Measurements from ENCODE around the gene KRTAP10-9. TPM values are rescaled to one million over a fixed set of nuclear protein-coding genes. Genes with fewer than 3 reads are reported as not detected.

Gene KRTAP10-9, protein sequence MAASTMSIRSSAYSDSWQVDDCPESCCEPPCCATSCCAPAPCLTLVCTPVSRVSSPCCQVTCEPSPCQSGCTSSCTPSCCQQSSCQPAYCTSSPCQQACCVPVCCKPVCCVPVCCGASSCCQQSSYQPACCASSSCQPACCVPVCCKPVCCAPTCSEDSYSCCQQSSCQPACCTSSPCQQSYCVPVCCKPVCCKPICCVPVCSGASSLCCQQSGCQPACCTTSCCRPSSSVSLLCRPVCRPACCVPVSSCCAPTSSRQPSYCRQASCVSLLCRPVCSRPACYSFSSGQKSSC
- total RNA-seq: not detected in 2 replicates

DNA sequence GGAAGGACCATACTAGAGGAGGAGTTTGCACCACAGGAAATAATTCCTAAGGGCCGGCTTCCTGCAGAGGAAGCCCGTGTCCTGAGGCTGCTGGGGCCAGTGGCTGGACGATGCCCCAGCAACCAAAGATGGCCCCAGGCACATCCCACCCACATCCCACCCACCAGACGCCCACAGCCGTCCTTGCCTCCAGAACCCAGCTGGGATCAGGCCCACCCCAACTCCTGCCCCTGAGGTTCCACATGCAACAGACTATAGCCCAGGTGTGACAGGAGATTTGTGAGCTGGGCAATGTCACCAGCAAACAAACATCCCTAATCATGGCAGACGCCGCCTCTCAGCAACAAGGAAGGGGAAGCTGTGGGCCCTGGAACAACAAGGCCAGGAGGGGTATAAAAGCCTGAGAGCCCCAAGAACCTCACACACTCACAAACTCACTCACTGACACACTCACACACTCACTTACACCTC is at the start of gene KRTAP10-9:
TSS of gene KRTAP10-9 (plus strand) at position 421 of the 471 bp plus-strand sequence. CDS start 79 bp downstream, outside the sequence.

DNA sequence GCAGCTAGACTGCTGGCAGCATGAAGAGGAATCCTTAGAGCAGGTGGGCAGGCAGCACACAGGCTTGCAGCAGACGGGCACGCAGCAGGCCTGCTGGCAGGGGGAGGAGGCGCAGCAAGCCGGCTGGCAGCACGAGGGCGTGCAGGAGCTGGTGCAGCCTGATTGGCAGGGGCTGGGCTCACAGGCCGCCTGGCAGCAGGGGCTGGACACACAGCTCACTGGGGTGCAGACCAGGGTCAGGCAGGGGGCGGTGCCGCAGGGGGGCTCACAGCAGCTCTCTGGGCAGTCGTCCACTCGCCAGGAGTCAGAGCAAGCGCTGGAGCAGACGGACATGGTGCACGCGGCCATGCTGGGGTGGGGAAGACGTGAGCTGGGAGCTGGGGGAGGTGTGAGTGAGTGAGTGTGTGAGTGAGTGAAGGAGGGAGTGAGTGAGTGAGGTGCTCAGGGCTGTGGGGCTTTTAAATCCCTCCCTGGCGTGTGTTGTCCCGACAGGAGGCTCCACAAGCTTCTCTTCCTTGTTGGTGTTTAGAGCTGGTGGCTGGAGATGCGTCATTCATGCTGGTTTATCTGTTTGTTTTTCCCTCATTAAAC is 46.6 kb upstream of the KRTAP10-9 start, which contains the start of gene KRTAP10-5:
TSS of gene KRTAP10-5 (minus strand) at position 374 of the 591 bp plus-strand sequence. CDS start at position 348, 26 bp downstream.

DNA sequence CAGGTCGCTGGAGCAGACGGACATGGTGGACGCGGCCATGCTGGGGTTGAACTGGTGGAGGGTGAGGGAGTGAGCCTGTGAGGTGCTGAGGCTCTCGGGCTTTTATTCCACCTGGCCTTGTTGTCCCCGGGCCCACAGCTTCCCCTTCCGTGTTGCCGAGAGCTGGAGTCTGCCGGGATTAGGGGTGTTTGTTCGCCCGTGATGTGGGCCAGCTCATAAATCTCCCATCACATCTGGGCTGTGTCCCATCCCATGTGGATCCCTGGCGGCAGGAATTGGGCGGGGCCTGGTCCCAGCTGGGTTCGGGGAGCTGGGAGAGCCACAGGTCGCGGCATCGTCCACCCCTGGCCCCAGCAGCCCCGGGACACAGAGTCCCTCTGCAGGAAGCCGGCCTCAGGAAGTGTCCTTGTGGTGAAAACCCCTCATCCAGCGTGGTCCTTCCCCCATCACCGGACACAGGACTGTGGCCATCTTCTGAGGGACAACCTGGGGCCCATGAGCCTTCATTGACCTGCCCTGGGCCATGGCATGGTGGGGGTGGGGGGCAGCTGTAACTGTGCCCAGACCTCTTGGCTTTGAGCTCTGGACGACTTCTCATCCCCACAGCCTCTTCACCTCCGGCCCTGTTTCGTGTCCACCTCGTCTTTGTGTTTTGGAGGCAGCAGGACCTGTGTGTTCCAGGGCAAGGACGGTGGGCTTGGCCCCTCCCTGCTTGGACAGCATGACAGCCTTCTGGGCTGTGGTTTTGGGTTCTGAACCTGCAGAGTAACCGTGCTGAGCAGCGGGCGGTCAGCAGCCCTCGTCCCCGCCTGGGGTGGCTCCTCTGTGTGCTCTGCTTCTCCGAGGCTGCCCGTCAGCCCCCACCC is 34.2 kb upstream of the KRTAP10-9 start, which contains the start of gene KRTAP10-6:
TSS of gene KRTAP10-6 (minus strand) at position 60 of the 866 bp plus-strand sequence. CDS start at position 39, 21 bp downstream.

DNA sequence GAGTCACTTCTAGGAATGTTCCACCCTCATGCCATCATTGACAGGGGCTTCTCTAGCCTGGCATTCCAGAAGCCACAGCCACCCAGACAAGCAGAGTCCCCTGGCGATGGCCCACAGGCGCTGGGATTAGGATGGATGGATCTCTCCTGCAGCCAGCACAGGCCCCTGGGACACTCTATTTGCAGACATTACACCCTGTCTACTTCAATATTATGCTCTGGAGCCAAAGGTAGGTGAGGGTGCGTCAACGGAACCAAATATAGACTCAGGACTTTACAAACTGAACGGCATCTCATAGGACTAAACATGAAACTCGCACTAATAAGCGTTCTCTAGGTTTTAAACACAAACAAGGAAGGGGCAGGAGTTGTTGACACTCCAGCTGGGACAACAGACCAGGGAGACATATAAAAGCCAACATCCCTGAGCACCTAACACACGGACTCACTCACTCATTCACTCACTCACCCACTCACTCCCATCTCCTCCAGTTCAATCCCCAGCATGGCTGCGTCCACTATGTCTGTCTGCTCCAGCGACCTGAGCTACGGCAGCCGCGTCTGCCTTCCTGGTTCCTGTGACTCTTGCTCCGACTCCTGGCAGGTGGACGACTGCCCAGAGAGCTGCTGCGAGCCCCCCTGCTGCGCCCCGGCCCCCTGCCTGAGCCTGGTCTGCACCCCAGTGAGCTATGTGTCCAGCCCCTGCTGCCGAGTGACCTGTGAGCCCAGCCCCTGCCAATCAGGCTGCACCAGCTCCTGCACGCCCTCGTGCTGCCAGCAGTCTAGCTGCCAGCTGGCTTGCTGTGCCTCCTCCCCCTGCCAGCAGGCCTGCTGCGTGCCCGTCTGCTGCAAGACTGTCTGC is 26.5 kb upstream of the KRTAP10-9 start, which contains the start of gene KRTAP10-7:
TSS of gene KRTAP10-7 (plus strand) at position 480 of the 861 bp plus-strand sequence. CDS start at position 505, 25 bp downstream.

DNA sequence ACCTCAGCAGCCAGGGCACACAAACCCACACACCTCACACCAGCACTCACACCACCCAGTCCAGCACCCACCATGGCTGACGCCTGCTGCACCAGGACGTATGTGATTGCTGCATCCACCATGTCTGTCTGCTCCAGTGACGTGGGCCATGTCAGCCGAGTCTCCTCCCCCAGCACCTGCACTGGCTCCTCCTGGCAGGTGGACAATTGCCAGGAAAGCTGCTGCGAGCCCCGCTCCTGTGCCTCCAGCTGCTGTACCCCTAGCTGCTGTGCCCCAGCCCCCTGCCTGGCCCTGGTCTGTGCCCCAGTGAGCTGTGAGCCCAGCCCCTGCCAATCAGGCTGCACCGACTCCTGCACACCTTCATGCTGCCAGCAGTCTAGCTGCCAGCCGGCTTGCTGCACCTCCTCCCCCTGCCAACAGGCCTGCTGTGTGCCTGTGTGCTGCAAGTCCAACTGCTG is 14.8 kb upstream of the KRTAP10-9 start, which contains the start of gene KRTAP10-8:
TSS of gene KRTAP10-8 (plus strand) at position 51 of the 458 bp plus-strand sequence. CDS start at position 73, 22 bp downstream.

DNA sequence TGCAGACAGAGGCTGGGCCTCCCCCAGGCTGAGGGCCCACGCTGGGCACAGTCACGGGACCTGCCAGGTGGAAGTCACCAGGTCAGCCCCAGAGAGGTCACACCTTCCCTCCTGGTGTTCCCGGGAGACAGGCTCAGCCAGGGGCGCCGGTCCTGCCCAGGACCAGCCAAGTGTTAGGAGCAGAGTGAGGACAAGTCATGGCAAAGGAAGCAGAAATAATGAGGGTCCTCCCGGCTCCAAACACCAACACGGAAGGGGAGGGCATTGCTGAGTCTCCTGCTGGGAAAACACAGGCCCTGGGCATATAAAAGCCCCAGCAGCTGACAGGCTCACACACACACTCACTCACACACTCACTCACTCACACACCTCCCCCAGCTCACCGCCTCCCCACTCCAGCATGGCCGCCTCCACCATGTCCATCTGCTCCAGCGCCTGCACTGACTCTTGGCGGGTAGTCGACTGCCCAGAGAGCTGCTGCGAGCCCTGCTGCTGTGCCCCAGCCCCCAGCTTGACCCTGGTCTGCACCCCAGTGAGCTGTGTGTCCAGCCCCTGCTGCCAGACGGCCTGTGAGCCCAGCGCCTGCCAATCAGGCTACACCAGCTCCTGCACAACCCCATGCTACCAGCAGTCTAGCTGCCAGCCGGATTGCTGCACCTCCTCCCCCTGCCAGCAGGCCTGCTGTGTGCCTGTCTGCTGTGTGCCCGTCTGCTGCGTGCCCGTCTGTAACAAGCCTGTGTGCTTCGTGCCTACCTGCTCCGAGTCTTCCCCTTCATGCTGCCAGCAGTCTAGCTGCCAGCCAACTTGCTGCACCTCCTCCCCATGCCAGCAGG is 10.3 kb downstream of the KRTAP10-9 start, which contains the start of gene KRTAP10-10:
TSS of gene KRTAP10-10 (plus strand) at position 339 of the 833 bp plus-strand sequence. CDS start at position 401, 62 bp downstream.

DNA sequence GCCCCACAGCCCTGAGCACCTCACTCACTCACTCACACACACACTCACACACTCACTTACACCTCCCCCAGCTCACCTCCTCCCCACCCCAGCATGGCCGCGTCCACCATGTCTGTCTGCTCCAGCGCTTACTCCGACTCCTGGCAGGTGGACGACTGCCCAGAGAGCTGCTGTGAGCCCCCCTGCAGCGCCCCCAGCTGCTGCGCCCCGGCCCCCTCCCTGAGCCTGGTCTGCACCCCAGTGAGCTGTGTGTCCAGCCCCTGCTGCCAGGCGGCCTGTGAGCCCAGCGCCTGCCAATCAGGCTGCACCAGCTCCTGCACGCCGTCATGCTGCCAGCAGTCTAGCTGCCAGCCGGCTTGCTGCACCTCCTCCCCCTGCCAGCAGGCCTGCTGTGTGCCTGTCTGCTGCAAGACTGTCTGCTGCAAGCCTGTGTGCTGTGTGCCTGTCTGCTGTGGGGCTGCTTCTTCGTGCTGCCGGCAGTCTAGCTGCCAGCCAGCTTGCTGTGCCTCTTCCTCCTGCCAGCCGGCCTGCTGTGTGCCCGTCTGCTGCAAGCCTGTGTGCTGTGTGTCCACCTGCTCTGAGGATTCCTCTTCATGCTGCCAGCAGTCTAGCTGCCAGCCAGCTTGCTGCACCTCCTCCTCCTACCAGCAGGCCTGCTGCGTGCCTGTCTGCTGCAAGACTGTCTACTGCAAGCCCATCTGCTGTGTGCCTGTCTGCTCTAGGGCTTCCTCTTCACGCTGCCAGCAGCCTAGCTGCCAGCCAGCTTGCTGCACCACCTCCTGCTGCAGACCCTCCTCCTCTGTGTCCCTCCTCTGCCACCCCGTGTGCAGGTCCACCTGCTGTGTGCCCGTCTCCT is 19.7 kb downstream of the KRTAP10-9 start, which contains the start of gene KRTAP10-11:
TSS of gene KRTAP10-11 (plus strand) at position 49 of the 856 bp plus-strand sequence. CDS start at position 94, 45 bp downstream.

DNA sequence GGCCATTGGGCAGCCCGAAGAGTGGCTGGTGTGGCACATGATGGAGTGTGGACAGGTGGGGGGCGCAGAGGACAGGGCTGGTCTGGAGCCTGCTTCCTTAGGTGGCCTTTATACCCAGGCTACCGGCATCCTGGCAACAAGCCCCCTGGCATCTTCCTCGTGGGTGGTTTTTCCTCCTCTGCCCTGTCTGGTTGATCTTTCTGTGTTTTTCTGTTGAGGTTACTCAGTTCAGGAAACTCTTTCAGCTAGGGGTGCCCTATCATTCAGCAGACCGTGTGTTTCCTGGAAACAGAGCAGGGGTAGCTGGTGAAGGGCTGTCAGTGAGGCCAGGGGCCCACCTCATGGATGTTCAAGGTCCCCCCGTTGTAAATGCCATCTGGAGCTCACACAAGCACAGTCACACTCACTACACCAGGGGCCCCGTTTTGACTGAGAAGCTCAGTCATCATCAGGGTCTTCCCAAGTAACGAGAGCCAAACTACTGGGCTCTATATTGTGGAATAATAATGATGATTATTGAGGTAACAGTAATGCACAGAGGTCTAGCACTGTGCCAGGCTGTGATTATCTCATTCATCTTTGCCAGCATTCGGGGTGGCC is 27.8 kb downstream of the KRTAP10-9 start, which contains the start of gene KRTAP12-4:
TSS of gene KRTAP12-4 (minus strand) at position 84 of the 600 bp plus-strand sequence. CDS start at position 39, 45 bp downstream.

DNA sequence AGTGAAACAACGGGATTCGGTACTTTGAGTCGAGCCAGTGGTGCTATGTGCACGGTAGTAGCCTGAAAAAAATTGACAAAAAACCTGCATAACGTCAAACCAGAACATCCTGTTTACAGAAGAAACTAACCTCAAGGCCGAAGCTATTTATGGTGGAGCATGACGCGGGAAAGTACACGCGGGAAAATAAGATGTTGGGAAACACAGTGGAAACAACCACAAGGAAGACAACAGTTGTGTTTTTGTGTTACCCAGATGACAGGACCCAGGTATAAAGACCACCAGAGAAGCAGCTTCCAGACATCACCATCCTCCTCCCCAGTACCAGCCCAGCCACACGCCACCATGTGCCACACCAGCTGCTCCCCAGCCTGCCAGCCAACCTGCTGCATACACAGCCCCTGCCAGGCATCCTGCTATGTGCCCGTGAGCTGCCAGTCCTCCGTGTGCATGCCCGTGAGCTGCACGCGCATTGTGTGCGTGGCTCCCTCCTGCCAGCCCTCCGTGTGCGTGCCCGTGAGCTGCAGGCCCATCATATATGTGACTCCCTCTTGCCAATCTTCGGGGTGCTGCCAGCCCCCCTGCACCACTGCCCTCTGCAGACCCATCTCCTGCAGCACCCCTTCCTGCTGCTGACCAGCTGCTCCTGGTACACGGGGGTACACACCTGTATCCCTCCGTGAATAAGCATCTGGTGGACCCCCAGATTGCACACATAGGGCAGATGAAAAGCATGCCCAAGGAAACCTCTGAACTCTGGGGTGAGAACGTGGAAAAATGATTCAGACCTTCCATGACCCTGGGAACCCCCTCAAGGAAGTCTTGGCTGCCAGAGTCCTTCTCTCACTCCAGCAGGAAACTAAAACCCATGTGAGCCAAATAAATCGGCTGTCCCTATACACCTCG is 31.0 kb downstream of the KRTAP10-9 start, which contains the start of gene KRTAP12-3:
TSS of gene KRTAP12-3 (plus strand) at position 298 of the 906 bp plus-strand sequence. CDS start at position 346, 48 bp downstream.

DNA sequence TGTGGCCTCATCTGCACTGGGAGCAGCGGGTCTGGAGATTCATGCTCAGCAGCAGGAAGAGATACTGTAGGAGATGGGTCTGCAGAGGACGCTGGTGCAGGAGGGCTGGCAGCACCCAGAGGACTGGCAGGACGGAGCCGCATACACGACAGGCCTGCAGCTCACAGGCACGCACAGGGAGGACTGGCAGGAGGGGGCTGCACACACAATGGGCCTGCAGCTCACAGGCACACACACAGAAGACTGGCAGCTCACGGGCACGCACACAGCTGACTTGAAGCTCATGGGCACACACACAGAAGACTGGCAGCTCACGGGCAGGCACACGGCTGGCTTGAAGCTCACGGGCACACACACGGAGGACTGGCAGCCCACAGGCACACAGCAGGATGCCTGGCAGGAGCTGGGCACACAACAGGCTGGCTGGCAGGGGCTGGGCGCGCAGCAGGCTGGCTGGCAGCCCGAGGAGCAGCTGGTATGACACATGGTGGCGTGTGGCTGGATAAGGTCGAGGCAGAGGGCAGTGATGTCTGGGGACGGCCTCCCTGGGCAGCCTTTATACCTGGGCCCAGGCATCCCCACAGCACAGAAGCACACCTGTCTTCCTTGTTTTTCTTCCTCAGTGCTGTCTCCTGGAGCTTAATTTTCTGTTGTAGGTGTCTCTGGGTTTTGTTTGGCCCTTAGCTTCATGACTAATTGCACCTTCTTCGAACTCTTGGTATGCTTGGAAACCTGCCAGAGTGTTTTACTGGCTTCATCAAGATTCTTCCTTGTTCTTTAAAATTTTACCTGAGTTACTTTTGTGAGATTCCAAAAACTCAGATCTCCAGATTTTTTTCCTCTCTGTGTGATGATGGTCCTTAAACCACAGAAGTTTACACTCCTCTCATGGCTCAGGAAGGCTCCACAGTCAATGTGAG is 39.8 kb downstream of the KRTAP10-9 start, which contains the start of gene KRTAP12-2:
TSS of gene KRTAP12-2 (minus strand) at position 527 of the 920 bp plus-strand sequence. CDS start at position 486, 41 bp downstream.

Other genes starting within 250 kb of the KRTAP10-9 start
- 0.60 and 1.1 TPM in 2 replicates for gene LRRC3, start 171.6 kb upstream of the KRTAP10-9 start, total RNA-seq
- gene KRTAP10-1, start 86.9 kb upstream of the KRTAP10-9 start, total RNA-seq: not detected in 2 replicates
- not detected in 2 replicates for gene KRTAP10-2, start 75.6 kb upstream of the KRTAP10-9 start, total RNA-seq
- gene KRTAP10-3, start 68.3 kb upstream of the KRTAP10-9 start, total RNA-seq: not detected in 2 replicates
- not detected in 2 replicates for gene KRTAP10-4, start 53.4 kb upstream of the KRTAP10-9 start, total RNA-seq
- gene KRTAP10-5, start 46.5 kb upstream of the KRTAP10-9 start, total RNA-seq: not detected in 2 replicates
- not detected in 2 replicates for gene KRTAP10-6, start 34.6 kb upstream of the KRTAP10-9 start, total RNA-seq
- gene KRTAP10-7, start 26.5 kb upstream of the KRTAP10-9 start, total RNA-seq: not detected in 2 replicates
- not detected in 2 replicates for gene KRTAP10-8, start 15.0 kb upstream of the KRTAP10-9 start, total RNA-seq
- not detected in 2 replicates for gene KRTAP10-10, start 10.3 kb downstream of the KRTAP10-9 start, total RNA-seq
- not detected in 2 replicates for gene KRTAP10-11, start 19.3 kb downstream of the KRTAP10-9 start, total RNA-seq
- not detected in 2 replicates for gene KRTAP12-4, start 27.6 kb downstream of the KRTAP10-9 start, total RNA-seq
- not detected in 2 replicates for gene KRTAP12-3, start 30.8 kb downstream of the KRTAP10-9 start, total RNA-seq
- gene KRTAP12-2, start 39.8 kb downstream of the KRTAP10-9 start, total RNA-seq: not detected in 2 replicates
- not detected in 2 replicates for gene KRTAP12-1, start 55.1 kb downstream of the KRTAP10-9 start, total RNA-seq
- not detected in 2 replicates for gene KRTAP10-12, start 70.1 kb downstream of the KRTAP10-9 start, total RNA-seq
- not detected in 2 replicates for gene TSPEAR, start 84.5 kb downstream of the KRTAP10-9 start, total RNA-seq
- 39.3 and 43.9 TPM in 2 replicates for gene UBE2G2, start 174.7 kb downstream of the KRTAP10-9 start, total RNA-seq
- 74.9 and 75.6 TPM in 2 replicates for gene SUMO3, start 191.0 kb downstream of the KRTAP10-9 start, total RNA-seq
- gene PTTG1IP, start 246.6 kb downstream of the KRTAP10-9 start, total RNA-seq: 96.2 and 122 TPM in 2 replicates